Body of pancreas (tissue), 4 donors: Measurements from ENCODE around the gene MXRA7.

Experiments
- POLR2A ChIP-seq, 3 donors: fragments of 450-650 bp; IDR thresholded peaks; one replicate each; pipeline ENCODE4 v1.6.1; 2016; ENCODE audit warnings: antibody characterized with exemption in 3 of 3, mild to moderate bottlenecking in 2 of 3
- TF ChIP-seq, protein P1 (sequence below), 7 experiments: fragments of 450-650 bp in 4 of 7; fragments of 200-600 bp in 3 of 7; sonication (generic) in 3 of 7; IDR thresholded peaks; one replicate each; pipeline ENCODE4 v1.5.1; 2016 to 2019; ENCODE audit warnings: antibody characterized with exemption in 7 of 7

DNA sequence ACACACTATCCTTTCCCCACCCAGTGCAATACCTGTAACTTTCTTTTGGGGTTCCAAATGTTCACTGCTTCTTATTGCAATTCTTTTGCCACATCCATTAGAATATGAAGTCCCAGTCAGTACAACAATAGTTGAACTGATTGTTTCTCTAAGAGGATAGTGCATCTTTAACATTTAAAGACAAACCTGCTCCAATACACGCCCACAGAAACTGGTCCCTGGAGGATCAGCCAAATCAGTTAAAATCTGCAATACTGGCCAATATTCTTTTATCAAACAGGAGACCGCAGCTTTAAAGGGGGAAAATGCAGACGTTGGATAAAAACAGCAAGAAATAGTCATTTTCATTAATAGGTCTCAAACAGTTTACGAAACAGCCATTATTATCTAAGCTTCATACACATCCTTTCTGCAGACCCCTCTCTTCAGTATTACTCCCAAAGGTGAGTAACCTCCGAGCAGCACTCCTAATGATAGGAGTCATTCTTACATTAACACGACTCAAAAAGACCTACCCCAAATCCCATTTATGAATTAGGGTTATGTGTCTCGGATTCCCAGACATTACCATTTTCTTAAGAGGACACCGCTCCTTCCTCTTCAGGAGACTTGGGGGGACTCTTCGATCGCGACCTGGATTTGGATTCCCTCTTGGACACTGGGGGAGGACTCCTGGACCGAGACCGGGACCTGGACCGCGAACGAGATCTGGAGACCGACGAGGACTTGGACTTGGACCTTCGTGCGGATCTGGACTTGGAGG lies 25.0 kb upstream of the MXRA7 start:
- no peak for TF ChIP-seq POLR2A (IDR thresholded peaks at IDR 0.05)
- TF ChIP-seq, protein P1, sequence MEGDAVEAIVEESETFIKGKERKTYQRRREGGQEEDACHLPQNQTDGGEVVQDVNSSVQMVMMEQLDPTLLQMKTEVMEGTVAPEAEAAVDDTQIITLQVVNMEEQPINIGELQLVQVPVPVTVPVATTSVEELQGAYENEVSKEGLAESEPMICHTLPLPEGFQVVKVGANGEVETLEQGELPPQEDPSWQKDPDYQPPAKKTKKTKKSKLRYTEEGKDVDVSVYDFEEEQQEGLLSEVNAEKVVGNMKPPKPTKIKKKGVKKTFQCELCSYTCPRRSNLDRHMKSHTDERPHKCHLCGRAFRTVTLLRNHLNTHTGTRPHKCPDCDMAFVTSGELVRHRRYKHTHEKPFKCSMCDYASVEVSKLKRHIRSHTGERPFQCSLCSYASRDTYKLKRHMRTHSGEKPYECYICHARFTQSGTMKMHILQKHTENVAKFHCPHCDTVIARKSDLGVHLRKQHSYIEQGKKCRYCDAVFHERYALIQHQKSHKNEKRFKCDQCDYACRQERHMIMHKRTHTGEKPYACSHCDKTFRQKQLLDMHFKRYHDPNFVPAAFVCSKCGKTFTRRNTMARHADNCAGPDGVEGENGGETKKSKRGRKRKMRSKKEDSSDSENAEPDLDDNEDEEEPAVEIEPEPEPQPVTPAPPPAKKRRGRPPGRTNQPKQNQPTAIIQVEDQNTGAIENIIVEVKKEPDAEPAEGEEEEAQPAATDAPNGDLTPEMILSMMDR (IDR thresholded peaks at IDR 0.05), result no peak
